Neural cell (in vitro differentiated cells): ENCODE results near the gene LCE2D. TPM values are rescaled to one million over a fixed set of nuclear protein-coding genes. Genes with fewer than 3 reads are reported as not detected.

Experiments
- H2AFZ ChIP-seq: fragments of 200-600, 300-800 bp; sonication (generic), shearing (Covaris generic); 2 replicates; pipeline ENCODE4 v1.6.0; 2014; ENCODE audit warnings: low read depth, mild to moderate bottlenecking, antibody characterized with exemption, low read length, moderate library complexity
- H3F3A ChIP-seq: fragments of 200-600 bp; shearing (Covaris generic); 2 replicates; pipeline ENCODE4 v1.6.1; 2016; ENCODE audit warnings: mild to moderate bottlenecking, moderate library complexity, mixed read lengths, antibody characterized with exemption, low read length; ENCODE audit not compliant: insufficient read depth, poor library complexity, severe bottlenecking
- H3K27ac ChIP-seq: fragments of 200-600, 300-800 bp; sonication (generic), shearing (Covaris generic); 2 replicates; pipeline ENCODE4 v1.5.1; 2014; ENCODE audit warnings: mild to moderate bottlenecking, low read length, moderate library complexity
- H3K27me3 ChIP-seq: fragments of 300-800, 200-600 bp; sonication (generic), shearing (Covaris generic); 2 replicates; pipeline ENCODE4 v1.6.0; 2014; ENCODE audit warnings: mild to moderate bottlenecking, low read depth, low read length, moderate library complexity; ENCODE audit not compliant: insufficient read depth
- H3K36me3 ChIP-seq: fragments of 300-800, 200-600 bp; sonication (generic), shearing (Covaris generic); 2 replicates; pipeline ENCODE4 v1.5.1; 2014; ENCODE audit warnings: mild to moderate bottlenecking, antibody characterized with exemption, low read length, moderate library complexity; ENCODE audit not compliant: insufficient read depth
- H3K4me2 ChIP-seq: fragments of 300-800, 200-600 bp; sonication (generic), shearing (Covaris generic); 2 replicates; pipeline ENCODE4 v1.6.0; 2014; ENCODE audit warnings: mild to moderate bottlenecking, low read length
- H3K4me3 ChIP-seq: fragments of 300-800, 200-600 bp; sonication (generic), shearing (Covaris generic); 2 replicates; pipeline ENCODE4 v1.5.1; 2014; ENCODE audit warnings: mild to moderate bottlenecking, low read length, moderate library complexity
- H3K79me2 ChIP-seq: fragments of 200-600 bp; shearing (Covaris generic); replicated peaks from 2 replicates; pipeline ENCODE4 v1.6.0; 2014; ENCODE audit warnings: mild to moderate bottlenecking, low read length, moderate library complexity; ENCODE audit not compliant: insufficient read depth
- H3K9ac ChIP-seq: fragments of 300-800, 200-600 bp; sonication (generic), shearing (Covaris generic); 2 replicates; pipeline ENCODE4 v1.6.1; 2016; ENCODE audit warnings: mild to moderate bottlenecking, low read length, mixed read lengths
- H3K9me2 ChIP-seq: fragments of 200-600 bp; shearing (Covaris generic); 2 replicates; pipeline ENCODE4 v1.6.1; 2016; ENCODE audit warnings: mild to moderate bottlenecking, low read length, mixed read lengths; ENCODE audit not compliant: insufficient read depth
- H3K9me3 ChIP-seq: fragments of 200-600, 300-800 bp; sonication (generic), shearing (Covaris generic); 2 replicates; pipeline ENCODE4 v1.6.1; 2016; ENCODE audit warnings: mild to moderate bottlenecking, mixed run types, low read length, moderate library complexity, mixed read lengths
- H4K20me1 ChIP-seq: fragments of 200-600 bp; shearing (Covaris generic); 2 replicates; pipeline ENCODE4 v1.6.1; 2016; ENCODE audit warnings: mild to moderate bottlenecking, mixed run types; ENCODE audit not compliant: insufficient read depth
- EP300 ChIP-seq: fragments of 450-650 bp; conservative IDR thresholded peaks from 2 replicates; pipeline ENCODE4 v1.6.1; 2014; ENCODE audit warnings: antibody characterized with exemption, mild to moderate bottlenecking, moderate library complexity; ENCODE audit not compliant: poor library complexity, severe bottlenecking
- EZH2 ChIP-seq: fragments of 200-600, 300-800 bp; shearing (Covaris generic), sonication (generic); IDR thresholded peaks from 2 replicates; pipeline ENCODE4 v1.6.1; 2014; ENCODE audit warnings: antibody characterized with exemption, low read length, borderline replicate concordance, mild to moderate bottlenecking; ENCODE audit not compliant: insufficient read depth, poor library complexity, severe bottlenecking
- MXI1 ChIP-seq: fragments of 450-650 bp; conservative IDR thresholded peaks from 2 replicates; pipeline ENCODE4 v1.6.1; 2014; ENCODE audit warnings: antibody characterized with exemption, mild to moderate bottlenecking; ENCODE audit not compliant: poor library complexity, severe bottlenecking
- POLR2AphosphoS5 ChIP-seq: IDR thresholded peaks from 2 replicates; pipeline ENCODE4 v1.6.1; 2012
- RAD21 ChIP-seq: fragments of 450-650 bp; conservative IDR thresholded peaks from 2 replicates; pipeline ENCODE4 v1.6.1; 2014; ENCODE audit warnings: antibody characterized with exemption, mild to moderate bottlenecking, moderate library complexity
- SMC3 ChIP-seq: fragments of 450-650 bp; conservative IDR thresholded peaks from 2 replicates; pipeline ENCODE4 v1.6.1; 2014; ENCODE audit warnings: antibody characterized with exemption, mild to moderate bottlenecking, moderate library complexity; ENCODE audit not compliant: poor library complexity
- TAF1 ChIP-seq: IDR thresholded peaks from 2 replicates; pipeline ENCODE4 v1.6.1; 2012; ENCODE audit warnings: low read depth
- polyA plus RNA-seq: library from polyadenylated mRNA; depleted of rRNA; stranded (reverse); fragments of >200 nt; gene quantifications from 2 replicates; pipeline ENCODE4 v1.2.3, GENCODE V29; 2014
- TF ChIP-seq, protein P1 (sequence below): fragments of 450-650 bp; IDR thresholded peaks from 2 replicates; pipeline ENCODE4 v1.5.1; 2014; ENCODE audit warnings: antibody characterized with exemption, mild to moderate bottlenecking, moderate library complexity; ENCODE audit not compliant: poor library complexity, severe bottlenecking
- TF ChIP-seq, protein P2 (sequence below): IDR thresholded peaks from 2 replicates; pipeline ENCODE4 v1.6.1; 2012; ENCODE audit warnings: borderline replicate concordance

Gene LCE2D
- polyA plus RNA-seq, 1 donor from 2014 or later: not detected

DNA sequence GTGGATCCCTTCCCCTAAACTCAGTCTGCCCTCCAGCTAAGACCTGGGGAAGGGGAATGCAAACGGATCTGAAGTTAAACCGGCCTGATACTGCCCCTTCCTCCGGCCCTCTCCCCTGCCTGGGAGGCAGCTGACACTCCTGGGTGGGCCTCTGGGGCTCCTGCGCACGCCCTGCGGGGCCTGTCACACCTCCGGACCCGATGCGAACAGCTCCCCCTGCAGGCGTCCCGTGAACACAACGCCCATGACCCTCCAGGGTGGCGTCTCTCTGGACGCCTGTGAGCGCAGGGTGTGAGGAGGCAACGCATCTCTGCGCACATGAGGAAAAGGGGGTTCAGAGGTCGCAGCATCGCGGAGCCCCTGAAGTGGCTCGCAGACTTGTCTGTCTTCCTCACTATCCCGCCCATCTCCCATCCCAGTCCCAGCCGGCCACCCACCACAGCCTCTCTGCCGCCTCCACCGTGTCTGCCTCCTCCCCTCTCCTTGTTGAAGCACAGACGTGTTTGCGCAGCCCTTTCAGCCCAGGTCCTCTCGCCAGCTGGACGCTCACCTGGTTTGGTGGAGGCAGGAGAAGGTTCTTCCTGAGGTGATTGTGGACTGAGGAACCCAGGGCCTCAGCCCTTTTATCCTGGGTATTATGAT lies 39.9 kb upstream of the LCE2D start:
- no peak overlapping the region for H3K9ac ChIP-seq
- H2AFZ ChIP-seq: no peak overlapping the region
- no peaks in the 10 kb centered on the region for H3K36me3 ChIP-seq
- H3K4me3 ChIP-seq: no peak overlapping the region
- H3K27ac ChIP-seq: no peak overlapping the region
- H3K9me2 ChIP-seq: no peaks in the 10 kb centered on the region
- H3F3A ChIP-seq: no peaks in the 10 kb centered on the region
- TF ChIP-seq EP300: no peak
- no peaks in the 10 kb centered on the region for H4K20me1 ChIP-seq
- no peak overlapping the region for H3K4me2 ChIP-seq
- H3K9me3 ChIP-seq: peaks cover 19% of the 10 kb centered on the region
- H3K79me2 ChIP-seq: no peaks in the 10 kb centered on the region
- H3K27me3 ChIP-seq: no peaks in the 10 kb centered on the region

DNA sequence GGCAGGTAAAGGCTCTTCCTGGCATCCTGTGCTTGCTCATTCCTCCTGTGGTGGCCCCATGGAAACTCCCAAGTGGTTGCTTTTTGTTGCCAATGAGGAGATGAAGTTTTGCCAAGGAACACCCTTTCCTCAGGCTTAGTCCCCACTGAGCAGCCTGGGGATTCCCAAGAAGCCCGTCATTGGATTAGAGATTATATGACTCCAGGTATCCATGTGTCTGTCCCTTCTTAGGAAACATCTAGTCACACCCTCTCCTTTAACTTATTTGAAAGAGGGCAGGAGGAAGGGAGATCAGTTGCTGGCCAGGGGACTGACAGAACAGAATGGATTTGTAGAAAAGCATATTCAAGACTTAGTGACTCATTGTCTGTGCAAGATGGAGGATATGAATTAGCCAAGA lies 36.4 kb upstream of the LCE2D start:
- H3K27ac ChIP-seq: no peak overlapping the region
- no peak overlapping the region for H3K9ac ChIP-seq
- no peaks in the 10 kb centered on the region for H3K36me3 ChIP-seq
- no peaks in the 10 kb centered on the region for H4K20me1 ChIP-seq
- H3K79me2 ChIP-seq: no peaks in the 10 kb centered on the region
- no peaks in the 10 kb centered on the region for H3K9me2 ChIP-seq
- H2AFZ ChIP-seq: no peak overlapping the region
- no peak overlapping the region for H3K4me2 ChIP-seq
- no peaks in the 10 kb centered on the region for H3F3A ChIP-seq
- no peak overlapping the region for H3K4me3 ChIP-seq
- H3K27me3 ChIP-seq: no peaks in the 10 kb centered on the region
- TF ChIP-seq EZH2: no peak
- TF ChIP-seq RAD21: no peak
- TF ChIP-seq, protein P1, sequence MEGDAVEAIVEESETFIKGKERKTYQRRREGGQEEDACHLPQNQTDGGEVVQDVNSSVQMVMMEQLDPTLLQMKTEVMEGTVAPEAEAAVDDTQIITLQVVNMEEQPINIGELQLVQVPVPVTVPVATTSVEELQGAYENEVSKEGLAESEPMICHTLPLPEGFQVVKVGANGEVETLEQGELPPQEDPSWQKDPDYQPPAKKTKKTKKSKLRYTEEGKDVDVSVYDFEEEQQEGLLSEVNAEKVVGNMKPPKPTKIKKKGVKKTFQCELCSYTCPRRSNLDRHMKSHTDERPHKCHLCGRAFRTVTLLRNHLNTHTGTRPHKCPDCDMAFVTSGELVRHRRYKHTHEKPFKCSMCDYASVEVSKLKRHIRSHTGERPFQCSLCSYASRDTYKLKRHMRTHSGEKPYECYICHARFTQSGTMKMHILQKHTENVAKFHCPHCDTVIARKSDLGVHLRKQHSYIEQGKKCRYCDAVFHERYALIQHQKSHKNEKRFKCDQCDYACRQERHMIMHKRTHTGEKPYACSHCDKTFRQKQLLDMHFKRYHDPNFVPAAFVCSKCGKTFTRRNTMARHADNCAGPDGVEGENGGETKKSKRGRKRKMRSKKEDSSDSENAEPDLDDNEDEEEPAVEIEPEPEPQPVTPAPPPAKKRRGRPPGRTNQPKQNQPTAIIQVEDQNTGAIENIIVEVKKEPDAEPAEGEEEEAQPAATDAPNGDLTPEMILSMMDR: no peak
- no peak for TF ChIP-seq POLR2AphosphoS5
- no peak for TF ChIP-seq SMC3
- no peak for TF ChIP-seq MXI1
- peaks cover 11% of the 10 kb centered on the region for H3K9me3 ChIP-seq

DNA sequence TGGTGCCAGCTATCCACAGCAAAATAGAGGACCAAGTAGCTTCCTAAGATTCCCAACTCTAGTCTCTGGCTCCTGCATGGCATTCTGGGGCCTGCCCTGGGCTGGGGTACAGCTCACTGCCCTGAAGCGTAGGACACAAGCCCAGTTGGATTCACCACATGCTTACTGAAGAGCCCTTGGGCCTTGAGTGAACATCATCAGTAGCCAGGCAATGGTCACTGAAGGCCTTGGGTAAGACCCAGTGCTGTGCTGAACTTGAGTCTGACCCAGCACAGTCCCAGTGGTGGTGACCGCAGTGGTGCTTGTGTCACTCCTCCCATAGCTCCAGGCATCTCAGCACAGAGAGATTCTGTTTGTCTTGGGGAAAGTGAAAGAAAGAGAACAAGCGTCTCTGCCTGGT lies 32.6 kb upstream of the LCE2D start:
- Histone ChIP-seq H3K9ac (no peak overlapping the region), H3K4me2 (no peak overlapping the region), H3K9me3 (no peaks in the 10 kb centered on the region), H3K27ac (no peak overlapping the region), H4K20me1 (no peaks in the 10 kb centered on the region), H2AFZ (no peak overlapping the region), H3K79me2 (no peaks in the 10 kb centered on the region), H3K4me3 (no peak overlapping the region), H3F3A (no peaks in the 10 kb centered on the region), H3K27me3 (no peaks in the 10 kb centered on the region), H3K9me2 (no peaks in the 10 kb centered on the region), H3K36me3 (no peaks in the 10 kb centered on the region)
- TF ChIP-seq EP300 (no peak), SMC3 (no peak), TAF1 (no peak), EZH2 (no peak), MXI1 (no peak), POLR2AphosphoS5 (no peak)
- TF ChIP-seq, protein P1: no peak
- TF ChIP-seq, protein P2, sequence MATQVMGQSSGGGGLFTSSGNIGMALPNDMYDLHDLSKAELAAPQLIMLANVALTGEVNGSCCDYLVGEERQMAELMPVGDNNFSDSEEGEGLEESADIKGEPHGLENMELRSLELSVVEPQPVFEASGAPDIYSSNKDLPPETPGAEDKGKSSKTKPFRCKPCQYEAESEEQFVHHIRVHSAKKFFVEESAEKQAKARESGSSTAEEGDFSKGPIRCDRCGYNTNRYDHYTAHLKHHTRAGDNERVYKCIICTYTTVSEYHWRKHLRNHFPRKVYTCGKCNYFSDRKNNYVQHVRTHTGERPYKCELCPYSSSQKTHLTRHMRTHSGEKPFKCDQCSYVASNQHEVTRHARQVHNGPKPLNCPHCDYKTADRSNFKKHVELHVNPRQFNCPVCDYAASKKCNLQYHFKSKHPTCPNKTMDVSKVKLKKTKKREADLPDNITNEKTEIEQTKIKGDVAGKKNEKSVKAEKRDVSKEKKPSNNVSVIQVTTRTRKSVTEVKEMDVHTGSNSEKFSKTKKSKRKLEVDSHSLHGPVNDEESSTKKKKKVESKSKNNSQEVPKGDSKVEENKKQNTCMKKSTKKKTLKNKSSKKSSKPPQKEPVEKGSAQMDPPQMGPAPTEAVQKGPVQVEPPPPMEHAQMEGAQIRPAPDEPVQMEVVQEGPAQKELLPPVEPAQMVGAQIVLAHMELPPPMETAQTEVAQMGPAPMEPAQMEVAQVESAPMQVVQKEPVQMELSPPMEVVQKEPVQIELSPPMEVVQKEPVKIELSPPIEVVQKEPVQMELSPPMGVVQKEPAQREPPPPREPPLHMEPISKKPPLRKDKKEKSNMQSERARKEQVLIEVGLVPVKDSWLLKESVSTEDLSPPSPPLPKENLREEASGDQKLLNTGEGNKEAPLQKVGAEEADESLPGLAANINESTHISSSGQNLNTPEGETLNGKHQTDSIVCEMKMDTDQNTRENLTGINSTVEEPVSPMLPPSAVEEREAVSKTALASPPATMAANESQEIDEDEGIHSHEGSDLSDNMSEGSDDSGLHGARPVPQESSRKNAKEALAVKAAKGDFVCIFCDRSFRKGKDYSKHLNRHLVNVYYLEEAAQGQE: no peak
